ENCODE results near the gene ABR.

DNA sequence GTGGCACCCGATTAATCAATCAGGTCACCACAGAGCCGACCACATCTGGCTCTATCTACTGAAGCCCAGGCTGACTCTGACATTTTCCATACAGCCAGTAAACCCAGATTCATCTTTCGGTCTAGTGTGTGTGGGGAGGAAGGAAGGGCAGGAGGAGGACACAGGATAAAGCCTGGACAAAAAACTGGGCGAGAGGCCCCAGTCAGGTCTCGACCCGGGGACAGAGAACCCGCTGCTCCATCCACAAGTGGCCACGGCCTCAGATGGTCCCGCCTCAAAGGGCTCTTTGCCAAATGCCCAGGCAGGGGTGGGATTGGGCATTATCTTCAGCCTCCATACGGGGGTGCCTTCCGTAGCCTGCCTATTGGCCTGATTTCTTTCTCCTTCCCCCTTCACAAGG is 7.8 kb downstream of the ABR start:
- TF ChIP-seq, protein P1, sequence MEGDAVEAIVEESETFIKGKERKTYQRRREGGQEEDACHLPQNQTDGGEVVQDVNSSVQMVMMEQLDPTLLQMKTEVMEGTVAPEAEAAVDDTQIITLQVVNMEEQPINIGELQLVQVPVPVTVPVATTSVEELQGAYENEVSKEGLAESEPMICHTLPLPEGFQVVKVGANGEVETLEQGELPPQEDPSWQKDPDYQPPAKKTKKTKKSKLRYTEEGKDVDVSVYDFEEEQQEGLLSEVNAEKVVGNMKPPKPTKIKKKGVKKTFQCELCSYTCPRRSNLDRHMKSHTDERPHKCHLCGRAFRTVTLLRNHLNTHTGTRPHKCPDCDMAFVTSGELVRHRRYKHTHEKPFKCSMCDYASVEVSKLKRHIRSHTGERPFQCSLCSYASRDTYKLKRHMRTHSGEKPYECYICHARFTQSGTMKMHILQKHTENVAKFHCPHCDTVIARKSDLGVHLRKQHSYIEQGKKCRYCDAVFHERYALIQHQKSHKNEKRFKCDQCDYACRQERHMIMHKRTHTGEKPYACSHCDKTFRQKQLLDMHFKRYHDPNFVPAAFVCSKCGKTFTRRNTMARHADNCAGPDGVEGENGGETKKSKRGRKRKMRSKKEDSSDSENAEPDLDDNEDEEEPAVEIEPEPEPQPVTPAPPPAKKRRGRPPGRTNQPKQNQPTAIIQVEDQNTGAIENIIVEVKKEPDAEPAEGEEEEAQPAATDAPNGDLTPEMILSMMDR (IDR thresholded peaks at IDR 0.05), result no peak
- TF ChIP-seq EP300 (IDR thresholded peaks at IDR 0.05) (no peak), POLR2A (IDR thresholded peaks at IDR 0.05) (no peak), POLR2AphosphoS5 (IDR thresholded peaks at IDR 0.05) (no peak)
